ENCODE measurements around the gene HOTAIR.

Gene HOTAIR

GRCh38 chr12:53974084-53975063 lies at the start of gene HOTAIR:
Gene HOTAIR, minus strand, starts transcription at chr12:53974954.
- H3K27me3 Mint-ChIP-seq (ENCODE audit: low read depth), result peaks cover 92% of the 10 kb centered on the region
- no peak for DNase-seq (ENCODE audit: low spot score)
- H3K27ac Mint-ChIP-seq, result peak within 1 kb of the TSS; percentile 50
- H3K4me1 Mint-ChIP-seq (ENCODE audit: low read depth), result peaks cover 8% of the 10 kb centered on the region
- H3K9me3 Mint-ChIP-seq, result peaks cover 4% of the 10 kb centered on the region
- peak within 1 kb of the TSS; percentile 56 for H3K4me3 Mint-ChIP-seq
- H3K36me3 Mint-ChIP-seq (ENCODE audit: low read depth), result peaks cover 2% of the 10 kb centered on the region

- no peaks in the 10 kb centered on the region for H3K36me3 Mint-ChIP-seq (ENCODE audit: low read depth)
- H3K4me1 Mint-ChIP-seq (ENCODE audit: low read depth), result peaks cover 7% of the 10 kb centered on the region
- DNase-seq (ENCODE audit: low spot score), result no peak
- peaks cover 93% of the 10 kb centered on the region for H3K27me3 Mint-ChIP-seq (ENCODE audit: low read depth)
- no peak overlapping the region for H3K4me3 Mint-ChIP-seq
- no peaks in the 10 kb centered on the region for H3K9me3 Mint-ChIP-seq
- no peak overlapping the region for H3K27ac Mint-ChIP-seq
Measured at GRCh38 chr12:54024127-54024526, 49.4 kb upstream of the HOTAIR start.

- no peak overlapping the region for H3K27ac Mint-ChIP-seq
- DNase-seq (ENCODE audit: low spot score), result no peak
- no peaks in the 10 kb centered on the region for H3K36me3 Mint-ChIP-seq (ENCODE audit: low read depth)
- peaks cover 4% of the 10 kb centered on the region for H3K4me1 Mint-ChIP-seq (ENCODE audit: low read depth)
- H3K9me3 Mint-ChIP-seq, result no peaks in the 10 kb centered on the region
- peaks cover 88% of the 10 kb centered on the region for H3K27me3 Mint-ChIP-seq (ENCODE audit: low read depth)
- H3K4me3 Mint-ChIP-seq, result no peak overlapping the region
Measured at GRCh38 chr12:54022960-54023884, 48.5 kb upstream of the HOTAIR start.

- Mint-ChIP-seq H3K9me3 (no peaks in the 10 kb centered on the region), H3K27ac (no peak overlapping the region), H3K4me3 (no peak overlapping the region), H3K4me1 (ENCODE audit: low read depth) (peaks cover 8% of the 10 kb centered on the region), H3K27me3 (ENCODE audit: low read depth) (peaks cover 84% of the 10 kb centered on the region), H3K36me3 (ENCODE audit: low read depth) (no peaks in the 10 kb centered on the region)
- no peak for DNase-seq (ENCODE audit: low spot score)
Measured at GRCh38 chr12:54021432-54022013, 46.8 kb upstream of the HOTAIR start.

GRCh38 chr12:54020591-54021405 lies 46.0 kb upstream of the HOTAIR start:
- H3K27ac Mint-ChIP-seq, result no peak overlapping the region

GRCh38 chr12:54019924-54020590 lies 45.3 kb upstream of the HOTAIR start:
- Mint-ChIP-seq H3K27me3 (ENCODE audit: low read depth) (peaks cover 84% of the 10 kb centered on the region), H3K4me1 (ENCODE audit: low read depth) (peaks cover 8% of the 10 kb centered on the region), H3K4me3 (peak overlapping the region; percentile 30), H3K9me3 (no peaks in the 10 kb centered on the region), H3K36me3 (ENCODE audit: low read depth) (no peaks in the 10 kb centered on the region), H3K27ac (no peak overlapping the region)
- no peak for DNase-seq (ENCODE audit: low spot score)

More at GRCh38 chr12:54020591-54021405, 46.0 kb upstream of the HOTAIR start:
- H3K9me3 Mint-ChIP-seq, result no peaks in the 10 kb centered on the region
- H3K27me3 Mint-ChIP-seq (ENCODE audit: low read depth), result peaks cover 84% of the 10 kb centered on the region
- H3K4me1 Mint-ChIP-seq (ENCODE audit: low read depth), result peaks cover 8% of the 10 kb centered on the region
- no peaks in the 10 kb centered on the region for H3K36me3 Mint-ChIP-seq (ENCODE audit: low read depth)
- no peak for DNase-seq (ENCODE audit: low spot score)
- H3K4me3 Mint-ChIP-seq, result no peak overlapping the region

- Mint-ChIP-seq H3K36me3 (ENCODE audit: low read depth) (no peaks in the 10 kb centered on the region), H3K4me1 (ENCODE audit: low read depth) (peaks cover 8% of the 10 kb centered on the region), H3K9me3 (no peaks in the 10 kb centered on the region), H3K27me3 (ENCODE audit: low read depth) (peaks cover 84% of the 10 kb centered on the region), H3K27ac (no peak overlapping the region), H3K4me3 (no peak overlapping the region)
- no peak for DNase-seq (ENCODE audit: low spot score)
Measured at GRCh38 chr12:54019091-54019811, 44.5 kb upstream of the HOTAIR start.

- H3K36me3 Mint-ChIP-seq (ENCODE audit: low read depth), result no peaks in the 10 kb centered on the region
- H3K4me3 Mint-ChIP-seq, result peak overlapping the region; percentile 87
- no peaks in the 10 kb centered on the region for H3K9me3 Mint-ChIP-seq
- peaks cover 8% of the 10 kb centered on the region for H3K4me1 Mint-ChIP-seq (ENCODE audit: low read depth)
- no peak for DNase-seq (ENCODE audit: low spot score)
- peak overlapping the region; percentile 31 for H3K27ac Mint-ChIP-seq
- H3K27me3 Mint-ChIP-seq (ENCODE audit: low read depth), result peaks cover 85% of the 10 kb centered on the region
Measured at GRCh38 chr12:54018468-54018984, 43.8 kb upstream of the HOTAIR start.

- Mint-ChIP-seq H3K27me3 (ENCODE audit: low read depth) (peaks cover 85% of the 10 kb centered on the region), H3K36me3 (ENCODE audit: low read depth) (no peaks in the 10 kb centered on the region), H3K4me1 (ENCODE audit: low read depth) (peaks cover 8% of the 10 kb centered on the region), H3K4me3 (peak overlapping the region; percentile 87), H3K9me3 (no peaks in the 10 kb centered on the region), H3K27ac (peak overlapping the region; percentile 31)
- DNase-seq (ENCODE audit: low spot score), result peak; percentile 64
Measured at GRCh38 chr12:54017878-54018467, 43.2 kb upstream of the HOTAIR start.

- Mint-ChIP-seq H3K36me3 (ENCODE audit: low read depth) (no peaks in the 10 kb centered on the region), H3K4me1 (ENCODE audit: low read depth) (peaks cover 8% of the 10 kb centered on the region), H3K27ac (no peak overlapping the region), H3K4me3 (peak overlapping the region; percentile 87), H3K27me3 (ENCODE audit: low read depth) (peaks cover 85% of the 10 kb centered on the region), H3K9me3 (no peaks in the 10 kb centered on the region)
- DNase-seq (ENCODE audit: low spot score), result no peak
Measured at GRCh38 chr12:54017027-54017788, 42.5 kb upstream of the HOTAIR start.

GRCh38 chr12:54016478-54016964 lies 41.8 kb upstream of the HOTAIR start:
- no peak overlapping the region for H3K4me3 Mint-ChIP-seq
- H3K4me1 Mint-ChIP-seq (ENCODE audit: low read depth), result peaks cover 8% of the 10 kb centered on the region
- no peaks in the 10 kb centered on the region for H3K9me3 Mint-ChIP-seq
- DNase-seq (ENCODE audit: low spot score), result no peak
- H3K27ac Mint-ChIP-seq, result no peak overlapping the region
- peaks cover 85% of the 10 kb centered on the region for H3K27me3 Mint-ChIP-seq (ENCODE audit: low read depth)
- H3K36me3 Mint-ChIP-seq (ENCODE audit: low read depth), result no peaks in the 10 kb centered on the region
